ENCODE measurements around the gene ADIPOR2. TPM values are rescaled to one million over a fixed set of nuclear protein-coding genes. Genes with fewer than 3 reads are reported as not detected.

The ADIPOR2 gene
- total and polyA plus RNA-seq, 10 of the 15 experiments (the other 5 are each of a cell fraction or from before 2014, with no cell fraction given), result 8.6 to 65.0 (median 38.0) TPM

DNA sequence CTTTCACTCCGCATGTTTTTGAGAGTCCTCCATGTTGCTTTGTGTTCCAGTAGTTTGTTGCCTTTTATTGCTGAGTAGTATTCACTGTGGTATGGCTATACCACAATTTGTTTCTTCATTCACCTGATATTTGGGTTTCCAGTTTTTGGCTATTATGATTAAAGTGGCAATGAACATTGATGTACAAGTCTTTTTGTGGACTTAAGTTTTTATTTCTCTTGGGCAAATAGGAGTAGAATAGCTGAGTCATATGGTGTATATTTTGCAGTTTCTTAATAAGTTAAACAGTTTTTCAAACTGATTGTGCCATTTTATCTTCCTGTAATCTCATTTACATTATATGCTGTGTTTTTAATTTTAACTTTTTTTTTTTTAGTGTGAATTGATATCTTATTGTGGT, 16.2 kb downstream of the ADIPOR2 start:
- Histone ChIP-seq H3K4me1 (ENCODE audit: control insufficient read depth, insufficient read depth, low read length) (peaks cover 11% of the 10 kb centered on the region; the same call in 1 of the 2 replicates), H3K4me2 (ENCODE audit: control insufficient read depth, insufficient read depth) (no peak overlapping the region), H3K9ac (ENCODE audit: control insufficient read depth, insufficient read depth, low read length) (no peak overlapping the region), H3K36me3 (ENCODE audit: control insufficient read depth in 2 of 2, insufficient read depth in 2 of 2, low read length in 1 of 2) (no peaks in the 10 kb centered on the region; a peak in 1 of 4 replicates), H3K4me3 (no peak overlapping the region), H3K79me2 (ENCODE audit: control insufficient read depth, insufficient read depth, low read length) (peaks cover 70% of the 10 kb centered on the region), H3K27me3 (replicated peaks in 1 of 2; ENCODE audit: control insufficient read depth in 2 of 2, insufficient read depth in 2 of 2, low read length in 1 of 2) (no peaks in the 10 kb centered on the region), H4K20me1 (ENCODE audit: control insufficient read depth, insufficient read depth) (no peaks in the 10 kb centered on the region), H3K9me3 (replicated peaks; ENCODE audit: control insufficient read depth, insufficient read depth, low read length) (peaks cover 1% of the 10 kb centered on the region), H3K27ac (ENCODE audit: control insufficient read depth, insufficient read depth) (no peak overlapping the region), H2AFZ (ENCODE audit: control insufficient read depth, low read depth, low read length) (no peak overlapping the region)
- CTCF ChIA-PET, result interaction anchor here (0.8 to 2.1 kb wide), 5 partner anchors 9 to 217 kb away, joined by 3 to 12 read pairs (median 5); no protein-coding TSS in a partner anchor
- RAD21 ChIA-PET (ENCODE audit: unreplicated experiment), result no interaction called here
- intact Hi-C loops (cut with micrococcal nuclease; ENCODE audit: unreplicated experiment) (no loop called here), in situ Hi-C loops (cut with MboI) (no loop called here)
- TF ChIP-seq, protein P1, sequence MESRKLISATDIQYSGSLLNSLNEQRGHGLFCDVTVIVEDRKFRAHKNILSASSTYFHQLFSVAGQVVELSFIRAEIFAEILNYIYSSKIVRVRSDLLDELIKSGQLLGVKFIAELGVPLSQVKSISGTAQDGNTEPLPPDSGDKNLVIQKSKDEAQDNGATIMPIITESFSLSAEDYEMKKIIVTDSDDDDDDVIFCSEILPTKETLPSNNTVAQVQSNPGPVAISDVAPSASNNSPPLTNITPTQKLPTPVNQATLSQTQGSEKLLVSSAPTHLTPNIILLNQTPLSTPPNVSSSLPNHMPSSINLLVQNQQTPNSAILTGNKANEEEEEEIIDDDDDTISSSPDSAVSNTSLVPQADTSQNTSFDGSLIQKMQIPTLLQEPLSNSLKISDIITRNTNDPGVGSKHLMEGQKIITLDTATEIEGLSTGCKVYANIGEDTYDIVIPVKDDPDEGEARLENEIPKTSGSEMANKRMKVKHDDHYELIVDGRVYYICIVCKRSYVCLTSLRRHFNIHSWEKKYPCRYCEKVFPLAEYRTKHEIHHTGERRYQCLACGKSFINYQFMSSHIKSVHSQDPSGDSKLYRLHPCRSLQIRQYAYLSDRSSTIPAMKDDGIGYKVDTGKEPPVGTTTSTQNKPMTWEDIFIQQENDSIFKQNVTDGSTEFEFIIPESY (IDR thresholded peaks at IDR 0.05), result no peak
- TF ChIP-seq, protein P2, sequence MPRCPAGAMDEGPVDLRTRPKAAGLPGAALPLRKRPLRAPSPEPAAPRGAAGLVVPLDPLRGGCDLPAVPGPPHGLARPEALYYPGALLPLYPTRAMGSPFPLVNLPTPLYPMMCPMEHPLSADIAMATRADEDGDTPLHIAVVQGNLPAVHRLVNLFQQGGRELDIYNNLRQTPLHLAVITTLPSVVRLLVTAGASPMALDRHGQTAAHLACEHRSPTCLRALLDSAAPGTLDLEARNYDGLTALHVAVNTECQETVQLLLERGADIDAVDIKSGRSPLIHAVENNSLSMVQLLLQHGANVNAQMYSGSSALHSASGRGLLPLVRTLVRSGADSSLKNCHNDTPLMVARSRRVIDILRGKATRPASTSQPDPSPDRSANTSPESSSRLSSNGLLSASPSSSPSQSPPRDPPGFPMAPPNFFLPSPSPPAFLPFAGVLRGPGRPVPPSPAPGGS (IDR thresholded peaks at IDR 0.05; ENCODE audit: borderline replicate concordance, insufficient read depth, low read depth, low read length, poor library complexity, severe bottlenecking), result no peak
- no peak for TF ChIP-seq EP300 (IDR thresholded peaks at IDR 0.05; ENCODE audit: borderline replicate concordance in 1 of 2, control insufficient read depth in 1 of 2, low read depth in 2 of 2, low read length in 2 of 2)
- TF ChIP-seq, protein P3, sequence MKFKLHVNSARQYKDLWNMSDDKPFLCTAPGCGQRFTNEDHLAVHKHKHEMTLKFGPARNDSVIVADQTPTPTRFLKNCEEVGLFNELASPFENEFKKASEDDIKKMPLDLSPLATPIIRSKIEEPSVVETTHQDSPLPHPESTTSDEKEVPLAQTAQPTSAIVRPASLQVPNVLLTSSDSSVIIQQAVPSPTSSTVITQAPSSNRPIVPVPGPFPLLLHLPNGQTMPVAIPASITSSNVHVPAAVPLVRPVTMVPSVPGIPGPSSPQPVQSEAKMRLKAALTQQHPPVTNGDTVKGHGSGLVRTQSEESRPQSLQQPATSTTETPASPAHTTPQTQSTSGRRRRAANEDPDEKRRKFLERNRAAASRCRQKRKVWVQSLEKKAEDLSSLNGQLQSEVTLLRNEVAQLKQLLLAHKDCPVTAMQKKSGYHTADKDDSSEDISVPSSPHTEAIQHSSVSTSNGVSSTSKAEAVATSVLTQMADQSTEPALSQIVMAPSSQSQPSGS (IDR thresholded peaks at IDR 0.05; ENCODE audit: low read length), result no peak
- no TSS peak for BruUV-seq (replicated peaks)
- SMC1A ChIA-PET (ENCODE audit: uncharacterized antibody, unreplicated experiment), result interaction anchor here (0.9 to 1.8 kb wide), 5 partner anchors 8 to 284 kb away, joined by 3 to 9 read pairs (median 3); no protein-coding TSS in a partner anchor
- 87% methylated on average over 1 of the region's 1 CpG for WGBS (ENCODE audit: insufficient coverage, insufficient replicate concordance, low lambda C conversion rate, missing lambda C conversion rate)
- ATAC-seq (no peak), DNase-seq (ENCODE audit: low read depth, low spot score) (no peak), FAIRE-seq (no peak)
- POLR2A ChIA-PET, result no interaction called here

Measured in GM12878 (cell line).